Osteocyte (in vitro differentiated cells): Measurements from ENCODE around the gene TSPAN13. TPM values are rescaled to one million over a fixed set of nuclear protein-coding genes. Genes with fewer than 3 reads are reported as not detected.

Experiments used
- DNase-seq: peaks from one replicate; pipeline ENCODE4 v3.0.0; 2021; ENCODE audit warnings: mixed read lengths; ENCODE audit not compliant: unreplicated experiment; ENCODE audit errors: extremely low spot score
- H3K27ac Mint-ChIP-seq: one replicate; pipeline ENCODE4 v1.8.0; 2021; ENCODE audit warnings: mild to moderate bottlenecking, mixed read lengths; ENCODE audit not compliant: unreplicated experiment
- H3K27me3 Mint-ChIP-seq: one replicate; pipeline ENCODE4 v1.8.0; 2021; ENCODE audit warnings: mixed read lengths; ENCODE audit not compliant: unreplicated experiment
- H3K36me3 Mint-ChIP-seq: one replicate; pipeline ENCODE4 v1.8.0; 2021; ENCODE audit warnings: mixed read lengths; ENCODE audit not compliant: unreplicated experiment
- H3K4me1 Mint-ChIP-seq: one replicate; pipeline ENCODE4 v1.8.0; 2021; ENCODE audit warnings: mixed read lengths; ENCODE audit not compliant: unreplicated experiment
- H3K4me3 Mint-ChIP-seq: one replicate; pipeline ENCODE4 v1.8.0; 2021; ENCODE audit warnings: mild to moderate bottlenecking, moderate library complexity, mixed read lengths; ENCODE audit not compliant: unreplicated experiment
- H3K9me3 Mint-ChIP-seq: one replicate; pipeline ENCODE4 v1.8.0; 2021; ENCODE audit warnings: mixed read lengths; ENCODE audit not compliant: unreplicated experiment
- total RNA-seq: library from RNA; stranded (reverse); gene quantifications from 2 replicates; pipeline ENCODE4 v1.2.1, GENCODE V29; 2021
- TF ChIP-seq, protein P1 (sequence below): fragments of 200-600 bp; sonication (generic); IDR thresholded peaks from 2 replicates; pipeline ENCODE4 v1.5.0; 2021; ENCODE audit warnings: antibody characterized with exemption, mild to moderate bottlenecking, moderate library complexity

The TSPAN13 gene
- total RNA-seq, 1 donor from 2014 or later = 4.9 TPM

DNA sequence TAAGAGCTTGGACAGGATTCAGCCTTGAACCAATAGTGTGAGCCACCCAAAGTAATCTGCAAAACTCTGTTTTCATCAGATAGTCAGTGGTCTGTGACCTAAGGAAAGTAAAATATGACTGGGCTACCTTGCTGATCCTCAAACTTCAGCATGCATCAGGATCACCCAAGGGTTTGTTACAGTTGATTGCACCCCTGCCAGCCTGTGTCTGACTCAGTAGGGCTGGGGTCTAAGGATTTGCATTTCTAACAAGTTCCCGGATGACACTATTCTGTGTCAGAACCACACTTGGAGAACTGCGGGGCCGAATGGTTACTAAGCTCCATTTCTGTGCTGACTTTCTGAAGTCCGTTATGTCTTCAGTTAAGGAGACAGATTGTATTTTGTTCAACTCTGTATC is 40.6 kb upstream of the TSPAN13 start:
- Mint-ChIP-seq H3K36me3 (peaks cover 5% of the 10 kb centered on the region), H3K9me3 (no peaks in the 10 kb centered on the region), H3K4me3 (no peak overlapping the region), H3K4me1 (peaks cover 14% of the 10 kb centered on the region), H3K27me3 (no peaks in the 10 kb centered on the region), H3K27ac (no peak overlapping the region)
- TF ChIP-seq, protein P1, sequence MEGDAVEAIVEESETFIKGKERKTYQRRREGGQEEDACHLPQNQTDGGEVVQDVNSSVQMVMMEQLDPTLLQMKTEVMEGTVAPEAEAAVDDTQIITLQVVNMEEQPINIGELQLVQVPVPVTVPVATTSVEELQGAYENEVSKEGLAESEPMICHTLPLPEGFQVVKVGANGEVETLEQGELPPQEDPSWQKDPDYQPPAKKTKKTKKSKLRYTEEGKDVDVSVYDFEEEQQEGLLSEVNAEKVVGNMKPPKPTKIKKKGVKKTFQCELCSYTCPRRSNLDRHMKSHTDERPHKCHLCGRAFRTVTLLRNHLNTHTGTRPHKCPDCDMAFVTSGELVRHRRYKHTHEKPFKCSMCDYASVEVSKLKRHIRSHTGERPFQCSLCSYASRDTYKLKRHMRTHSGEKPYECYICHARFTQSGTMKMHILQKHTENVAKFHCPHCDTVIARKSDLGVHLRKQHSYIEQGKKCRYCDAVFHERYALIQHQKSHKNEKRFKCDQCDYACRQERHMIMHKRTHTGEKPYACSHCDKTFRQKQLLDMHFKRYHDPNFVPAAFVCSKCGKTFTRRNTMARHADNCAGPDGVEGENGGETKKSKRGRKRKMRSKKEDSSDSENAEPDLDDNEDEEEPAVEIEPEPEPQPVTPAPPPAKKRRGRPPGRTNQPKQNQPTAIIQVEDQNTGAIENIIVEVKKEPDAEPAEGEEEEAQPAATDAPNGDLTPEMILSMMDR = no peak
- DNase-seq = no peak

DNA sequence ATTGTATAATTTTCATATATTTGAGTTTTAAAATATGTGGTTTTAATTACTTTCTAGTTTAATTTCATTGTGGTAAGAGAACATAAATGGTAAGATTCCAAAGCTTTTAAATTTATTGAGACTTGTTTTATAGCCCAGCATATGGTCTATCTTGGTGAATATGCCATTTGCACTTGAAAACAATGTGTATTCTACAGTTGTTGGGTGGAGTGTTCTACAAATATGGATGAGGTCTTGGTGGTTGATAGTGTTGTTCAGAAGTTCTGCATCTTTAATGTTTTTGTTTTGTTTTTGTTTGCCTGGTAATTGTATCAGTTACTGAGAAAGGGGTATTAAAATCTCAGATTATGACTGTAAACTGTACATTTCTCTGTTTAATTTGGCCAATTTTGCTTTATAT is 37.6 kb upstream of the TSPAN13 start:
- no peaks in the 10 kb centered on the region for H3K27me3 Mint-ChIP-seq
- H3K4me1 Mint-ChIP-seq = peaks cover 9% of the 10 kb centered on the region
- no peak overlapping the region for H3K4me3 Mint-ChIP-seq
- H3K9me3 Mint-ChIP-seq = no peaks in the 10 kb centered on the region
- peaks cover 3% of the 10 kb centered on the region for H3K36me3 Mint-ChIP-seq
- no peak for DNase-seq
- TF ChIP-seq, protein P1 = no peak
- no peak overlapping the region for H3K27ac Mint-ChIP-seq

DNA sequence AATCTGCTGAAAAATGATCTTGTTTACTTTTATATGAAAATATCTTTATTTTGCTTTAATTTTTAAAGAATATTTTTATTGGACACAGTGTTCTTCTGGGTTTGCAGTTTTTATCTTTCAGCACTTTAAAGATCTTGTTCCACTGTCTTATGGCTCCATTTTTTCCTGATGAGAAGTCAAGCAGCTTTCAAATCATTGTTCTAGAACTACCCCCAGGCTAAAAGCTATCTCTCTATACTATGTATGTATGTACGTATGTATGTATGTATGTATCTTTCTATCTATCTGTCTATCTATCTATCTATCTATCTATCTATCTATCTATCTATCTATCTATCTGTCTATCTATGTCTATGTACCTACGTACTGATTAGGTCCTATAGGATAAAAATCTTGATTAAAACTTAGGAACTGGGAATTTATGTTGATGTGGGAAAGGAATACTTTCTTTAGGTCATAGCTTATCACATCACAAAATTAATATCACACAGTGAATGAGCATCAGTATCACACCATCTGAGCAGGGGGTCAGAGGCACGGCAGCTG is 35.4 kb upstream of the TSPAN13 start:
- H3K36me3 Mint-ChIP-seq = no peaks in the 10 kb centered on the region

DNA sequence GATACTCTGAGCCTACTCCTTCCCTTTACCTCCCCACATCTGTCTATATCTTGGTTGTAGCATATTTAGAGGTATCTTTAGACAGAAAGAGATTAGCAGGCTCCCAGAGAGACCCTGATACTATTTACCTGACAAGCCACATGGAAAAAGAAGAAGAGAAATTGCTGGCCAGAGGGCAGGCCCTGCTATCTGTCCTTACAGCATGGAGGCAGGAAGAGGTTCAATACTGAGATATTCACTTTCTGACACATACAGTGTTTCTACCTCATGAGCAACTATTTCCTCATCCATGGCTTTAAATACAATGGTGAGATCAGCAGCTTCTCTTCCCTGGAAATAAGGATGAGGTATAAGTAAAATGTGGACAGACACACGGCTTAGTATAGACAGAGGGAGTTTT is 33.9 kb upstream of the TSPAN13 start:
- TF ChIP-seq, protein P1 = no peak
- no peak overlapping the region for H3K27ac Mint-ChIP-seq
- H3K36me3 Mint-ChIP-seq = no peaks in the 10 kb centered on the region
- no peak overlapping the region for H3K4me3 Mint-ChIP-seq
- no peaks in the 10 kb centered on the region for H3K9me3 Mint-ChIP-seq
- no peak for DNase-seq
- H3K27me3 Mint-ChIP-seq = no peaks in the 10 kb centered on the region
- H3K4me1 Mint-ChIP-seq = peaks cover 20% of the 10 kb centered on the region

More for the DNA sequence above, 35.4 kb upstream of the TSPAN13 start:
- TF ChIP-seq, protein P1 = no peak
- H3K4me1 Mint-ChIP-seq = peaks cover 17% of the 10 kb centered on the region
- no peak for DNase-seq
- no peak overlapping the region for H3K4me3 Mint-ChIP-seq
- no peak overlapping the region for H3K27ac Mint-ChIP-seq
- no peaks in the 10 kb centered on the region for H3K9me3 Mint-ChIP-seq
- H3K27me3 Mint-ChIP-seq = no peaks in the 10 kb centered on the region

DNA sequence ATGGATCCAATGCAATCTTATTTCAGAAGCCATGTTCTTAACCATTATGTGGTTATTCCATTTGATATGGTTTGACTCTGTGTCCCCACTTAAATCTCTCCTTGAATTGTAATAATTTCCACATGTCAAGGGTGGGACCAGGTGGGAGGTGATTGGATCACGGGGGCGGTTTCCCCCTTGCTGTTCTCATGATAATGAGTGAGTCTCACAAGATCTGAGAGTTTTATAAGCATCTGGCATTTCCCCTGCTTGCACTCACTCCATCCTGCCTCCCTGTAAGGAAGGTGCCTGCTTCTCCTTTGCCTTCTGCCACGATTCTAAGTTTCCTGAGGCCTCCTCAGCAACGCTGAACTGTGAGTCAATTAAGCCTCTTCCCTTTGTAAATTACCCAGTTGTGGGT is 32.0 kb upstream of the TSPAN13 start:
- H3K27me3 Mint-ChIP-seq = no peaks in the 10 kb centered on the region
- H3K9me3 Mint-ChIP-seq = no peaks in the 10 kb centered on the region
- TF ChIP-seq, protein P1 = no peak
- DNase-seq = no peak
- H3K4me1 Mint-ChIP-seq = peaks cover 16% of the 10 kb centered on the region
- H3K36me3 Mint-ChIP-seq = no peaks in the 10 kb centered on the region
- no peak overlapping the region for H3K4me3 Mint-ChIP-seq
- no peak overlapping the region for H3K27ac Mint-ChIP-seq
